RPMI7951 (cell line): Measurements from ENCODE around the gene CD82. TPM values are rescaled to one million over a fixed set of nuclear protein-coding genes. Genes with fewer than 3 reads are reported as not detected.

ENCODE experiments used
- DNase-seq: peaks from one replicate; pipeline ENCODE4 v3.0.0-alpha.2; 2012; ENCODE audit warnings: low read depth
- total RNA-seq: library from RNA; depleted of rRNA; stranded (reverse); fragments of >200 nt; shearing (Covaris generic); gene quantifications from 2 replicates; pipeline ENCODE4 v1.2.3, GENCODE V29; 2014

CD82 gene
- total RNA-seq, 1 experiment from 2014 or later = 83.6 TPM

DNA sequence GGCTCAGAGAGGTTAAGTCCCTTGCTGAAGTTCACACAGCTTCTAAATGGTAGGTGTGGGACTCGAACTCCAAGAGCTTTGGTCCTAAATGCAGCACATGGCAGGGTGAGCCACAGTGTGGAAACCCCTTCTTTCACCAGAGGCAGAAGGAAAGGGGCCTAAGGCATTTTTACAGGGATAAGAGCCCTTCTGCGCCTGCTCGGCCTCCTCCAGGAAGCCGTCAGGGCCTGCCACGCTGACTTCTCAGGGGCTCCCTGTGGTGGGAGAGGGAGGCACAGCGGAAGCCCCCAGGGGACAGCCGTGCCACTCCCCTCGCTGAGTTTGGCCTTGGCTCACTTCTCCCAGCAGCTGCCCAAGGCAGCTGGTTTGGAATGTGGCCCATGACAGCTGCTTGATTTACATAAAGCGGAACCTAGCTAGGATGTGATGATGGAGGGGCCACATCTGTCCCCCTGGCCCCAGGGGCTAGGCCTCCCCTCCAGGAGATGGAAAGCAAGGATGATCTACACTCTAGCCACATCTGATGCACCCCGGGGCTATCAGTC, 35.4 kb downstream of the CD82 start:
- peak; percentile 79 for DNase-seq

GRCh38 chr11:44601471-44602370, 36.3 kb downstream of the CD82 start:
- no peak for DNase-seq

DNA sequence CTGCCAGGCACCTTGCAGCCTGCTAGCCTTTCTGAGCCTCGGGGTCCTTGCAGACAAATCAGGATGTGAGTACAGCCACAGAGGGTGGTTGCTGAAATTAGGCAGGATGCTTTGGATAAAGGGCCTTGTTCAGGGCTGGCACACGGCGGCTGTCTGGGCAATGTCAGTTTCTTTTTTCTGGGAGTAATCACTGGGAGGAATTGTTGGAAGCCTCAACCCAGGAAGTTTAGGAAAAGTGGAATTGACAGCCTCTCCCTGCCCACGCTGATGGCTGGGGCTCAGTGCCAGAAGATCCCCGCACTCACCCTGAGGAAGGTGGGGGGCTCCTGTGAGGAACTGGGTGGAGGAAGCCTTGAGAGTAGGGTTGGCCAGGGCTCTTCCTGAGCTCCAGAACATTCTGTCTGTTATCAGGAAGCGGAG, 37.4 kb downstream of the CD82 start:
- no peak for DNase-seq

DNA sequence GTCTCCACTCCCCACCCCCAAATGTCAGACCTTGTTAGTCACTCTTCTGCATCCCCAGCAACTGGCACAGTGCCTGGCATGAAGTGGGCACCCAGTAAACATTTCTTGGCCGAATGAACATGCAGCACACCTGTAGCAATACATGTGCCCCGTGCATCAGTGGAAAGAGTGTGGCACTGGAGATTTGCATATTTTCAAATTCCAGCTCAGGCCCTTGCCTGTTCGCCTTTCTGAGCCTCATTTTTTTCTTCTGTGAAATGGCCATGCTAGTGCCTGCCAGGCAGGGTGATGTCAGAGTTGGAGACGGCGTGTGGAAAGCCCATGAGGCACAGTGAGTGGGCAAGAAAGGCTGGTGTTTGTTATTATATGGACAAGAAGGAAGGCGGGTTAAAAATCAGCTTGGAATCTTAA, 38.7 kb downstream of the CD82 start:
- no peak for DNase-seq

DNA sequence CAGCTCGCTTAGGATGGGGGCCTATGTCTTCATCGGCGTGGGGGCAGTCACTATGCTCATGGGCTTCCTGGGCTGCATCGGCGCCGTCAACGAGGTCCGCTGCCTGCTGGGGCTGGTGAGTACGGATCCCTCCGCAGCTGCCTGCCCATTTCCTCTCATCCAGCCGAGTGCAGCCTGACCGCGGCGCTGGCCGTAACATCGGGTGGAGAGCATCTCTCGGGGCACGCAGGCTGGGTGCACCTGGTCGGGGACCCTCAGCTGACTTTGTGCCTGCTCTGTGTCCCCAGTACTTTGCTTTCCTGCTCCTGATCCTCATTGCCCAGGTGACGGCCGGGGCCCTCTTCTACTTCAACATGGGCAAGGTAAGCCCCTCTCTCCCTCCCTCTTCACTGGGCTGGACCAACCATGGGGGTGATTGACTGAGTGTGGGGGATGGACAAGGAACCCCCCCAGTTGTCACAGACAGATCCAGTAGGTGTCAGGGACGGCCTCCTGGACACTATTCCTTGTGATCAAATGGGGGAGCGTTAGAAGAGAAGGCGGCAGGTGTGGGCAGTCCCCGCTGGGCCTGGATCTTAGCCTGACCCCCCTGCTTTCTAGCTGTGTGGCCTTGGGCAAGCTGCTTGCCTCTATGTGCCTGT, 39.7 kb downstream of the CD82 start:
- DNase-seq = no peak

GRCh38 chr11:44605965-44606364, 40.5 kb downstream of the CD82 start:
- DNase-seq = no peak

DNA sequence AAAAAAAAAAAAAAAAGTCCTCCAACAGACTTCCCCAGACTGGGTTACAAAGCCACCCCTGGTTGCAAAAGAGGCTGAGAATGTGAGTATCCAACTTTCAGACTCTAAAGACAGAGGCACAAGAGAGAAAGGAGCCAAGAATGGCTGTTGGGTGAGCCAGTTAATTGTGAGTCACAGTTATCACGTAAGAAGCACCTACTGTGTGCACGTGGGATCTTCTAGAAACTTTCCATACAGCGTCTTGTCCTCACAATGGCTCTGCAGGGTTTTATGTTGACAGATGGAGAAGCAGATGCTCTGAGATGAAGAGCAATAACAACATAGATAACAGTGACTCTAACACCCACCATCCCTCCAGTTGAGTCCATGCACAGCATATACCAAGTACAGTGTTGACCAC, 41.0 kb downstream of the CD82 start:
- DNase-seq = no peak

DNA sequence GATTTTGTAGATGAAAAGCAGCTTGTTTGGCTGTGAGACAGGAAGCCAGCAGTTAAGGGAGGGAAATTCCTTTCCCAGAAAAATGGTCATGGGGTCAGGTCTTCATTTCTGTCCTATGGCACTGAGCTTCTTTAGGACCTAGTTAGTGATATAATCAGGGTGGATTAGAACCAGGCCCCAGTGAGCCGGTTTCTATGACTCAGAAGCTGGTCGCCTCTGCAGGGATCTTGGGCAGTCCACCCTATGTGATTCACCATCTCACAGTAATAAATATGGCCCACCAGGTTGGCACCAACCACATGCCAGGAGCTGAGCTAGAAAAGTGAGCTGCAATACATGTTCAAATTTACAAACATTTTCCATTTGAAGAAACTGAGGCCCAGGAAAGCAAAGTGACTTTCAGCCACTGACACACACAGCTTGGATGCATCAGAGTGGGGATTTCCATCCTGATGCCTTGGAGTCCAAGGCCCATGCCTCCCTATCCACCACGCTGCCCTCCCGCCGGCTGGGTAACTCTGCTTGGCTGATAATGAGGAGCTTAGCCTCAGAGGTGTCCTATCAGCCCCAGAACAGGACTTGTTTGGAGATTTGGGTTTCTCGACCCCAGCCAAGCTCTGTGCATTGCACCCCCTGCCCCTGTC, 42.0 kb downstream of the CD82 start:
- peak; percentile 57 for DNase-seq

GRCh38 chr11:44607987-44608386, 42.5 kb downstream of the CD82 start:
- DNase-seq = no peak

- no peak for DNase-seq
Observed at GRCh38 chr11:44608651-44608990, 43.2 kb downstream of the CD82 start.

GRCh38 chr11:44608991-44609782, 43.7 kb downstream of the CD82 start:
- no peak for DNase-seq

DNA sequence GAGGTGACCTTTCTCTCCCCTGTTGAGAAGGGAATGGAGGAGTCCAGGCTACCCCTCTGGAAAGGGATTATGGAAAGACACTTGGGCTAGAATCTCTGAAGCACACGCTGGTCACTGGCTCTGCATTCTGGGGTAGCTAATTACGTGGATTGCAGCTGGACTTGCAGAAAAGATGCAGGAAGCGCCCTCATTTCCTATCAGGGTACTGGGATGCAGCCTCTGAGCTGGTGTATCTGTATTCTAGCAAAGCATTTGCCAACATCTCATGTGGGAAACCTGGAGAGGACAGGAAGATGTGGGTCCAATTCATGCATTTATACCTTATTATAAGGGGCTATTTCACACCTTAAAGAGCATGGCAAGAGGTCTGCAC, 44.3 kb downstream of the CD82 start:
- no peak for DNase-seq

GRCh38 chr11:44610186-44610955, 44.9 kb downstream of the CD82 start:
- no peak for DNase-seq

GRCh38 chr11:44611088-44611487, 45.6 kb downstream of the CD82 start:
- DNase-seq = no peak

DNA sequence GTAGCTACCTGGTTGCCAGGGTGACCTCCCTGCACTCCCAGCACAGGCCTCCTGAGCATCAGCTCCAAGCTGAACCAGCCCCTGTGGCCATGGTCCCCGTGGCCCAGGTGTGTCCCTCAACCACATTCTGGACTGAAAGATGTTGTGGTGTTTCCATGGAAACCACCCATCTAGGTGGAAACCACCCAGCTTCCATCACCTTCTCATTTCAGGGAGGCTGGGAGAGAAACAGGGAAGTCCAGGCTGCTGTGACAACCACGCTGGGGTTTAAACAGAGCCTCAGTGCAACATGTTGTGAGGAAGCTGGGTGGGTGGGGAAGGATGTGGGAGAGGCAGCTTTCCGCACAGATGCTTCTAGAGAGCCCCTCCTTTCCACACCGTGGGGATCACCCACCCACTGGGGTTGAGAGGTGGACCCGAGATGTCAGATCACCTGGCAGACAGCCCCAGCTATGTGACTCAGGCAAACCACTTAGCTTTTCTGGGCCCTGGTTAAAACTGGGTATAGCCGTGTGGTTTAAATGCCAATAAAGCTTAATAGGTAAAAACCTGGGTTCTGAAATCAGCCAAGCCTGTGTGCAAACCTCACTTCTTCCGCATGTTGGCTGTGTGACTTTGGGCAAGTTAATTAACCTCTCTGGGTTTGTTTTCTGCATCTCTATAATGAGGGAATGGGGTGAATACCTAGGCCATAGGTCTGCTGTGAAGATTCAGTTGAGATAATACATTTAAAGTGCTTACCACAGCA, 46.4 kb downstream of the CD82 start:
- no peak for DNase-seq

- DNase-seq = no peak
Observed at GRCh38 chr11:44613153-44613552, 47.7 kb downstream of the CD82 start.

- no peak for DNase-seq
Observed at GRCh38 chr11:44614281-44614775, 48.9 kb downstream of the CD82 start.

DNA sequence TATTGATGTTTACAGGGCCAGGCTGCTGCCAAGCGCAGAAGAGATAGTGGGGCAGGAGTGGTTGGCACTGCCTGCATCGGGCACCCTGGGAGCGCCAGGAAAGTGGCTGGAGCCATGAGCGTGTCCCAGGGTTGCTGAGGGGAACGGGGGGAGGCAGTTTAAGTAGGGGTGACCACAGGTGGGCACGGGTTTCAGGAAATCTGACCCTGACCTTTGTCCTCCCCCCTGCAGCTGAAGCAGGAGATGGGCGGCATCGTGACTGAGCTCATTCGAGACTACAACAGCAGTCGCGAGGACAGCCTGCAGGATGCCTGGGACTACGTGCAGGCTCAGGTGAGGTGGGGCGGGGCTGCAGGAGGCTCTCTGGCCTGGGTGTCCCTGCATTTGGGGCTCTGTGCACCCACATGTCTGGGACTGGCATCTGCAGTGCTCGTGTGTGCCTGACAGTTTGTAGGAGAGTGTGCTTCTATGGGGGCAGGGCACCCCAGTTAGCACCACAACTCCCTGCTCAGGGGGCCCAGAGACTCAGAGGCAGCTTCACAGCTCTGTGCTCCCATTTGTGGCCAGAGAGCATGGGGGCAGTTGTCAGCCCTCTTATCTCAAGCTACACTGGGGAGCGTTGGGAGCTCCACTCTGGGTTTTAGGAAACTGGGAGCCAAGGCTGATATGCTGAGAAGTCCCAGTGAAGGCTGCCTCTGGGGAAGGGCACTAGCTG, 49.7 kb downstream of the CD82 start:
- no peak for DNase-seq
